ENCODE measurements around the gene TSNAXIP1. TPM values are rescaled to one million over a fixed set of nuclear protein-coding genes. Genes with fewer than 3 reads are reported as not detected.

TSNAXIP1 gene
- 1 to 10 TPM; 2.9 to 9.8 (median 7.1) TPM for polyA plus RNA-seq (ENCODE audit: insufficient read length in 4 of 4)

DNA sequence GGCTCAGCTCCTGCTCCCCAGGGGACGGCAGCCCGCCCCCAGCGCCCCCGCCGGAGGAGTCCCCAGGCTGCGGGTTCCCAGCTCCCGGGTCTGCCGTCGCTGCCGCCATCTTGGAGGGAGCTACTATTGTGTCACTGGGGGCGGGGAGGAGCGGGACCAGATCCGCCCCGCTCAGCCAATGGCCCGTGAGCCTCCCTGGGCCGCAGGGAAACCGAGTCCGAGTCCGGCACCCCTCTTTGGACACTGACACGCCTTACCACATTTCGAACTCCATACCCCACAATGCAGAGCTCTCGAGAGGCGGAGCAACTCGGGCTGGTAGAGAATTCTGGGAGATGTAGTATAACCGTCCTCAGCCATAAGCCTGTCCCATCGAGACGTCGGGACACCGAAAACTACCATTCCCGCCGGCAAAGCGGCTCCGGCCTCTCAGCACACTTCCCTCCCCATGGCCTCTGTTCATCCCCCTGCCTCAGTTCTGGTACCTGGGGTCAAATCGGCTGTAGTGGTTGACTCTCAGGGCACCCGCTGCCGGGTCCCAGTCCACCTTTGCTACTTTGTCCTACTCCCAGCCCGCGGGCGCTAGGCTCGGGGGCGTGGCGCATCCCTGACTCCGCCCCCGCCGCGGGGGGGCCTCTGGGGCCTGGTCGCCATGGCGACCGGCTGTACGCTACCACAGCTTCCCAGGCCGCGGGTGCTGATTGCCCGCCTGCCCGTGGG, at the start of gene TSNAXIP1, which contains the start of gene RANBP10:
Gene TSNAXIP1 (plus strand): TSS at position 462 of the 720 bp plus-strand sequence. CDS start 261 bp downstream, outside the sequence.
Gene RANBP10 (minus strand): TSS at position 133 of the 720 bp plus-strand sequence. CDS start 24 bp downstream, at position 109.
- DNase-seq (ENCODE audit: low read depth in 4 of 4, low spot score in 3 of 4): peak; percentile 96 to 99 (median 98)

DNA sequence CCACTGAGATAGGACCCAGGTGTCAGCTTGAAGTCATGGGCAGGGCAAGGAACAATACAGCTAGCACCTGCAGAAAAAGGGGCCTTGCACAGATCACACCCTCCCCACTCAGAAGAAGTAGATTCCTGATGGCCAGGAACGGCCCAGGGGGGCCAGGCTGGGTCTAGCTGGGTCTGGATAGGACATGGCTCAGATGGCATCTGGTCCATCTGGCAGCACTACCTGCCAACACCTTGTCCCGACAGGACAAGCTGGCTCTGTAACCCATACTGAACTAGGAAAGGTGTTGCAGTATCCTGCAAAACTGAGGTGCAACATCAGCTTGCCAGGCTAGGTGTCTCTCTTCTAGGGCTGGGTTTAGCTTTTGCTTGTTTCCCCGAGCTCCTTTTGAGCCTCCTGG, 48.7 kb upstream of the TSNAXIP1 start:
- no peak for DNase-seq (ENCODE audit: low read depth in 4 of 4, low spot score in 3 of 4)

DNA sequence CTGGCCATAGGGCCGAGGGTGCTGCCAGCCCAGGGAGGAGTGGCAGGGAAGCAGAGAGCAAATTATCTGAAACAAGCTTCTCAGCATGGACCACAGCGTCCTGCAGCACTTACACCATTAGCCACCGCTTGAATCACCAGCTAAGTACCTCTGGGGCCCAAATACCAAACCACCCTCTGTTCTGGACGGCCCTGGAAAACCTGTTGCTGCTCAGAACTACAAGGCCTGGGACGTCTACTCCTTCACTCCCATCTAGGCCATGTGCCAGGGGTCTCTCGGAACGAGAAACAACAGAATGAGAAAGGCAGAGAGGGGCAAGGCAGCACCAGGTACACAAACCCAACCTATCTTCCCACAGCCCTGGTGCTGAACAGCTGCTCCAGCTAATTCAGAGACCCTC, 47.7 kb upstream of the TSNAXIP1 start:
- no peak for DNase-seq (ENCODE audit: low read depth in 4 of 4, low spot score in 3 of 4)

GRCh38 chr16:67760206-67760955, 46.3 kb upstream of the TSNAXIP1 start:
- no peak for DNase-seq (ENCODE audit: low read depth in 4 of 4, low spot score in 3 of 4)

- DNase-seq (ENCODE audit: low read depth in 4 of 4, low spot score in 3 of 4): no peak
These were observed 45.8 kb upstream of the TSNAXIP1 start for GRCh38 chr16:67760956-67761230.

DNA sequence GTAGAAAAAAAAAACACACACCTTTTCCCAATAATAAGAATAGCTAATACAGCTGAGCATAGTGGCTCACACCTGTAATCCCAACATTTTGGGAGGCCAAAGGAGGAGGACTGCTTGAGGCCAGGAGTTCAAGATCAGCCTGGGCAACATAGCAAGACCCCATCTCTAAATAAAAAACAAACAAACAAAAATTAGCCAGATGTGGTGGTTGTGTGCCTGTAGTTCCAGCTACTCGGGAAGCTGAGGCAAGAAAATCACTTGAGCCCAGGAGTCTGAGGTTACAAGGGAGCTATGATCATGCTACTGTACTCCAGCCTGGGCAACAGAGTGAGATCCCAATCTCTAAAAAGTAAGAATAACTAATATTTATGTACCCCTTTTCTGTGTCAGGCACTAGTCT, 44.8 kb upstream of the TSNAXIP1 start:
- no peak for DNase-seq (ENCODE audit: low read depth in 4 of 4, low spot score in 3 of 4)

DNA sequence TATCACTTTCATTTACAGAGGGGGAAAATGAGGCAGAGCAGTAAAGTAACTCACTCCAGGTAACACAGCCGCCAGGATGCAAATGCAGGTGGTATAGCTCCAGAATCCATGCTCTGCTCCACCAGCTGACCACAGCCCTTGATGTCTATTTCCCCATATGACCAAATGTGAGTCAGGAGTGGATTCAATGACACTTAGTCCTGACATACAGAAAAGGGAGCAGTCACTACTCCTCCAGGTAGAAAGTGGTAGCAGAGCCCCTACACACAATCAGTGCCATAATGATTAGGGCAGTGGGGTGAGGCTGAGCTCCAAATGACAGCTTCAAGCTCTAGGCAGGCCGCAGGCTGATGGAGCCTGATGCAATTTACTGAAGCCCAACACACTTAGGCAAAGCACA, 44.3 kb upstream of the TSNAXIP1 start:
- no peak for DNase-seq (ENCODE audit: low read depth in 4 of 4, low spot score in 3 of 4)

- DNase-seq (ENCODE audit: low read depth in 4 of 4, low spot score in 3 of 4): no peak
These were observed 43.6 kb upstream of the TSNAXIP1 start for GRCh38 chr16:67763066-67763465.

DNA sequence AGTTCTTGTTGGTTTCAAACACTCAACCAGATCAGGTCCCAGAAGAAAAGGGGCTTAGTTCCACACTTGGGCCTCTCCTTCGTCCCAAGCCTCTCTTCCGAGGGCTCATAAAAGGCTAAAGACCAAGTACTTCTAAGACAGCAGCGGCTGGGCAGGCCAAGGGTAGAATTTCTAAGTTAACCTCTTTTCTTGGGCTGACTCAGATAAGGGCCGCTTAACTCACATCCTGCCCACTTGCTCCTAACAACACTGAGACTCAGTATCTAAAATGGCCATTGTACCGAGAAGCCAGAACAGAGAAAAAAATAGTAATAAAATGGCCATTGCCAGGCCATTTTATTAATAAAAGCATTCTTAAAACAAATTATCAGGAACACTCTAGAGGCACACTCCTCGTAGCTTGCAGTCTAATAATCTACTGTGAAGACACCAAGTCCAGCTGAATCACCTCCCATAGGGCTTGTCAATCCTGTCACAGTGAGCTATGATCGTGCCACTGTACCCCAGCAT, 42.5 kb upstream of the TSNAXIP1 start:
- DNase-seq (ENCODE audit: low read depth in 4 of 4, low spot score in 3 of 4): no peak

GRCh38 chr16:67766291-67766690, 40.4 kb upstream of the TSNAXIP1 start:
- DNase-seq (ENCODE audit: low read depth in 4 of 4, low spot score in 3 of 4): peak in 2 of 4 donors; percentile 3 to 37

DNA sequence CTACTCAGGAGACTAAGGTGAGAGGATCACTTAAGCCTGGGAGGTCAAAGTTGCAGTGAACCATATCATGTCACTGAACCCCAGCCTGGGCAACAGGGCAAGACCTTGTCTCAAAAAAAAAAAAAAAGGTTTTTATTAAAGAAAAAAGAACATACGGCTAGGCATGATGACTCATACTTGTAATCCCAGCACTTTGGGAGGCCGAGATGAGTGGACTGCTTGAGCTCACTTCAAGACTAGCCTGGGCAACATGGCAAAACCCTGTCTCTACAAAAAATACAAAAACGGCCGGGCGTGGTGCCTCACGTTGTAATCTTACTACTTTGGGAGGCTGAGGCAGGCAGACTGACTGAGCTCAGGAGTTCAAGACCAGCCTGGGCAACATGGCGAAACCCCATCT, 38.7 kb upstream of the TSNAXIP1 start:
- no peak for DNase-seq (ENCODE audit: low read depth in 4 of 4, low spot score in 3 of 4)

GRCh38 chr16:67770346-67770991, 36.2 kb upstream of the TSNAXIP1 start:
- no peak for DNase-seq (ENCODE audit: low read depth in 4 of 4, low spot score in 3 of 4)

DNA sequence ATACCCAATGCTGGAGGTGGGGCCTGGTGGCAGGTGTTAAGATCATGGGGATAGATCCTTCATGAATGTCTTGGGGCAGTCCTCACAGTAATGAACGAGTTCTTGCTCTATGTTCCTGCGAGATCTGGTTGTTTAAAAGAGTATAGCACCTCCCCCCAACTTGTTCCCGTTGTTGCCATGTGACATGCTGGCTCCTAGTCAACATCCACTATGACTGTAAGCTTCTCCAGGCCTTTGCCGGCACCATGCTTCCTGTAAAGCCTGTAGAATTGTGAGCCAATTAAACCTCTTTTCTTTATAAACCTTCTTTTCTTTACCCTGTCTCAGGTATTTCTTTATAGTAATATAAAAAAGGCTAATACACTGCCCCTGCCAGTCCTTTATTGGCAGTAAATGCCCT, 33.6 kb upstream of the TSNAXIP1 start:
- DNase-seq (ENCODE audit: low read depth in 4 of 4, low spot score in 3 of 4): no peak

GRCh38 chr16:67773569-67774456, 32.9 kb upstream of the TSNAXIP1 start:
- DNase-seq (ENCODE audit: low read depth in 4 of 4, low spot score in 3 of 4): no peak

DNA sequence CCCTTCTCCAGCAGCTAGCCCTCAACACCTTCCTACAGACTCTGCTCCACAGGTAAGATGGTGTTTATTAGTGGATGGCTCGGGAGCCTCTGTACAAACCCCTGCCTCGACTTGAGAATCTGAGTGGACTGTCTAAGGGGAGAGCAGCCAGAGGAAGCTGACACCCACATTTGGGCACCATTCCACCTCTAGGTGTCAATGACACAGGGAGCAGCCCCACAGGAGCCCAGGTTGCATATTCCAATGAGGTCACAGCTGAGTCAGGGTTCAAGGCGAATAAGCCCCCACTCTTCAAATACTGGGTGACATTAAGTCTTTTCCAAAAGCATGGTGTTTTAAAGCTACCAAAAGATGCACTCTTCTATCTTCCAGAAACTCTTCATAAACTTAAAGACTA, 32.2 kb upstream of the TSNAXIP1 start:
- no peak for DNase-seq (ENCODE audit: low read depth in 4 of 4, low spot score in 3 of 4)

GRCh38 chr16:67775273-67775672, 31.4 kb upstream of the TSNAXIP1 start:
- no peak for DNase-seq (ENCODE audit: low read depth in 4 of 4, low spot score in 3 of 4)

- DNase-seq (ENCODE audit: low read depth in 4 of 4, low spot score in 3 of 4): no peak
These were observed 27.3 kb upstream of the TSNAXIP1 start for GRCh38 chr16:67779256-67780014.

- no peak for DNase-seq (ENCODE audit: low read depth in 4 of 4, low spot score in 3 of 4)
These were observed 25.7 kb upstream of the TSNAXIP1 start for GRCh38 chr16:67780847-67781564.

DNA sequence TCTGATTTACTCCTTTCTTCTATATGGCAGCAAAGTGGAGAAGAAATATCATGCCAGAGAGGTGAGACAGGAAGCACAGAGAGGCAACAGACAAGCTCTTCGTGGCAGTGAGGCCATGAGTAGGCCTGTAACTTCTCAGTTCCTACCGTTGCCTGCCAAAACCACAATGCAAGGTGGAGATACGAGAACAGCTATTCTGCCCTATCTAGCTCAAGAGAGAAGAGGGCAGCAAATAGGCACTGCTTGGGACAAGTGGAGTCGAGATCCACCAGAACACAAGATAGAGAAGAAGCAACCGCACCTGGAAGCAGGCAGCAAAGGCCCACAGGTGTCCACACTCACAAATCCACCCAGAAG, 25.1 kb upstream of the TSNAXIP1 start:
- no peak for DNase-seq (ENCODE audit: low read depth in 4 of 4, low spot score in 3 of 4)

All from left renal pelvis (tissue), 4 donors.